HL-60 (cell line): ENCODE measurements around the gene GRB7.

Experiments
- DNase-seq, 2 experiments: peaks; one replicate each; pipeline ENCODE4 v3.0.0-alpha.2; 2010 to 2020; ENCODE audit warnings: low read depth in 1 of 2, low spot score in 1 of 2
- H3K27ac ChIP-seq: fragments of 250-450 bp; sonication (Bioruptor Pico); replicated peaks from 2 replicates; pipeline ENCODE4 v1.5.1; 2020; ENCODE audit warnings: mild to moderate bottlenecking, moderate library complexity
- H3K27me3 ChIP-seq: fragments of 250-450 bp; sonication (Bioruptor Pico); 2 replicates; pipeline ENCODE4 v1.5.1; 2021; ENCODE audit warnings: mild to moderate bottlenecking, moderate library complexity; ENCODE audit not compliant: insufficient read depth, poor library complexity, severe bottlenecking
- H3K4me3 ChIP-seq: replicated peaks from 2 replicates; pipeline ENCODE4 v1.5.1; 2011; ENCODE audit warnings: mild to moderate bottlenecking, control low read depth, low read length; ENCODE audit not compliant: insufficient read depth
- CTCF ChIP-seq: IDR thresholded peaks from one replicate; pipeline ENCODE4 v1.5.1; 2011; ENCODE audit warnings: low read length, control low read depth, inconsistent platforms; ENCODE audit not compliant: insufficient read depth
- GABPA ChIP-seq: IDR thresholded peaks from 2 replicates; pipeline ENCODE4 v1.6.1; 2012; ENCODE audit warnings: low read depth
- POLR2AphosphoS5 ChIP-seq: IDR thresholded peaks from 2 replicates; pipeline ENCODE4 v1.6.1; 2012; ENCODE audit warnings: low read depth
- REST ChIP-seq: IDR thresholded peaks from 2 replicates; pipeline ENCODE4 v1.6.1; 2012; ENCODE audit warnings: low read depth; ENCODE audit not compliant: insufficient replicate concordance
- SPI1 ChIP-seq: IDR thresholded peaks from 2 replicates; pipeline ENCODE4 v1.6.1; 2012; ENCODE audit warnings: low read depth, mild to moderate bottlenecking, borderline replicate concordance

GRB7 gene

GRCh38 chr17:39751016-39751543, 13.3 kb downstream of the GRB7 start:
- H3K27me3 ChIP-seq: no peaks in the 10 kb centered on the region
- no peak for DNase-seq
- TF ChIP-seq GABPA: no peak
- no peak for TF ChIP-seq SPI1
- TF ChIP-seq REST: no peak
- no peak for TF ChIP-seq CTCF
- TF ChIP-seq POLR2AphosphoS5: no peak
- H3K27ac ChIP-seq: no peak overlapping the region
- H3K4me3 ChIP-seq: no peak overlapping the region

GRCh38 chr17:39751637-39752036, 13.9 kb downstream of the GRB7 start:
- Histone ChIP-seq H3K27me3 (no peaks in the 10 kb centered on the region), H3K4me3 (no peak overlapping the region), H3K27ac (no peak overlapping the region)
- DNase-seq: no peak
- TF ChIP-seq SPI1: no peak
- TF ChIP-seq REST: no peak
- TF ChIP-seq CTCF: no peak
- no peak for TF ChIP-seq GABPA
- TF ChIP-seq POLR2AphosphoS5: no peak

- Histone ChIP-seq H3K27me3 (no peaks in the 10 kb centered on the region), H3K4me3 (no peak overlapping the region), H3K27ac (no peak overlapping the region)
- TF ChIP-seq REST (no peak), SPI1 (no peak), GABPA (no peak), CTCF (no peak), POLR2AphosphoS5 (no peak)
- no peak for DNase-seq
Observed at GRCh38 chr17:39752241-39752881, 14.6 kb downstream of the GRB7 start.
